Pancreas (tissue), 10 donors: Measurements from ENCODE around the gene CENPF. TPM values are rescaled to one million over a fixed set of nuclear protein-coding genes. Genes with fewer than 3 reads are reported as not detected.
"Not testable (repeated sequence)": the region's sequence is repeated elsewhere in the genome, so short reads cannot be mapped to it uniquely, and the experiment has no call there.

ENCODE experiments used
- ATAC-seq, 4 donors: fragments of 200-7000 bp; cut with Tn5 transposase; one replicate each; pipeline versions ENCODE4 v1.8.0 to v1.9.1; 2020; ENCODE audit warnings: mild to moderate bottlenecking in 4 of 4, moderate library complexity in 4 of 4
- DNase-seq, 6 donors: peaks; one replicate each; pipeline ENCODE4 v3.0.0-alpha.2; 2020
- FAIRE-seq: peaks from 2 replicates; lab custom pipeline; 2012; peaks lifted over from hg19 to GRCh38; lab: Jason Lieb, UNC
- H3K27ac ChIP-seq, 4 donors: fragments of 200-600 bp; sonication (generic); 1 replicate in 3 of 4; 2 replicates in 1 of 4; pipeline versions ENCODE4 v1.5.0 to v1.8.0; 2020
- H3K27me3 ChIP-seq, 4 donors: fragments of 200-600 bp; one replicate each; pipeline ENCODE4 v1.8.0; 2021
- H3K36me3 ChIP-seq, 3 donors: fragments of 200-600 bp; sonication (generic) in 1 of 3; one replicate each; pipeline versions ENCODE4 v1.5.0 to v1.8.0; 2020 to 2021
- H3K4me1 ChIP-seq, 3 donors: fragments of 200-600 bp; one replicate each; pipeline ENCODE4 v1.8.0; 2021
- H3K4me3 ChIP-seq, 4 donors: fragments of 200-600 bp; sonication (generic) in 2 of 4; one replicate each; pipeline versions ENCODE4 v1.5.0 to v1.8.0; 2020 to 2021
- H3K9me3 ChIP-seq, 4 donors: fragments of 200-600 bp; one replicate each; pipeline ENCODE4 v1.8.0; 2021
- CTCF ChIP-seq, 4 donors: fragments of 200-600 bp; sonication (generic) in 3 of 4; IDR thresholded peaks; one replicate each; pipeline versions ENCODE4 v1.5.0 to v1.8.0; 2021; ENCODE audit warnings: antibody characterized with exemption in 4 of 4
- WGBS, 2 donors: extraction: QIAGEN DNeasy Blood & Tissue Kit; methylation state at CpG; one replicate each; pipeline ENCODE4 v1.1.7; 2013; 5-methylcytosine and 5-hydroxymethylcytosine counted together
- intact Hi-C, 3 donors: fragments of 100-400 bp; cut with DNase I; formaldehyde crosslinking; loops; one replicate each; pipeline versions ENCODE4 v1.11.1 to v1.14.2; 2022
- polyA plus RNA-seq, 2 donors: library from polyadenylated mRNA; stranded (reverse); fragments of 200-250 nt; gene quantifications; one replicate each; pipeline ENCODE4 v1.2.3, GENCODE V29; 2013
- total RNA-seq, 6 donors: library from RNA; stranded (reverse); fragmentation: NEBNext Ultra II Directional in 4 of 6; extraction: Animal tissue kit (Norgen Biotek cat#: 25700) in 4 of 6; gene quantifications; one replicate each; pipeline versions ENCODE4 v1.2.1 to v1.2.4, GENCODE V29; 2021 to 2023
- donor health status: healthy with polysubstance abuse.
- donor health status: DM: no; HTN: no; CAD: no; lungs with moderate emphysema.
- donor health status: DM: no; HTN: no; CAD: no.
- donor health status: control.
- donor health status: control.
- donor health status: Bipolar disorder and iron deficiency.
- donor health status: DM: yes; HTN: yes; CAD: no.
- donor health status: DM: no; HTN: no; CAD: no.
- donor health status: DM: no; HTN: no; CAD: no.
- donor health status: DM: yes; HTN: yes; CAD: no.

CENPF gene
- total and polyA plus RNA-seq, 8 donors: 0.05 to 2.0 (median 0.30) TPM

- Histone ChIP-seq H3K36me3 (no peaks in the 10 kb centered on the region), H3K4me3 (no peak overlapping the region), H3K27me3 (no peaks in the 10 kb centered on the region), H3K27ac (no peak overlapping the region), H3K9me3 (no peaks in the 10 kb centered on the region), H3K4me1 (no peaks in the 10 kb centered on the region)
- 74 to 80% methylated on average over 5 of the region's 5 CpGs for WGBS, 2 donors
- ATAC-seq (no peak), DNase-seq (no peak), FAIRE-seq (no peak)
- no peak for TF ChIP-seq CTCF (IDR thresholded peaks at IDR 0.05)
- intact Hi-C loops: loop anchor here in 2 of 3 donors (5.0 kb wide), 2 partner anchors 245 to 255 kb away; no protein-coding TSS in a partner anchor
Observed at GRCh38 chr1:214587165-214587564, 15.8 kb upstream of the CENPF start.

- no peaks in the 10 kb centered on the region for H3K9me3 ChIP-seq
- H3K36me3 ChIP-seq: no peaks in the 10 kb centered on the region
- H3K27me3 ChIP-seq: no peaks in the 10 kb centered on the region
- TF ChIP-seq CTCF (IDR thresholded peaks at IDR 0.05): no peak
- H3K27ac ChIP-seq: no peak overlapping the region
- no peaks in the 10 kb centered on the region for H3K4me1 ChIP-seq
- DNase-seq (no peak), ATAC-seq (no peak), FAIRE-seq (no peak)
- H3K4me3 ChIP-seq: no peak overlapping the region
- 73 to 80% methylated on average over 4 of the region's 4 CpGs for WGBS, 2 donors
- intact Hi-C loops: loop anchor here in 2 of 3 donors (5.0 kb wide), 2 partner anchors 247 to 257 kb away; no protein-coding TSS in a partner anchor
Observed at GRCh38 chr1:214588963-214589597, 13.9 kb upstream of the CENPF start.

GRCh38 chr1:214590696-214591095 is 12.3 kb upstream of the CENPF start:
- FAIRE-seq (no peak), DNase-seq (no peak), ATAC-seq (no peak)
- TF ChIP-seq CTCF (IDR thresholded peaks at IDR 0.05): no peak
- Histone ChIP-seq H3K27me3 (no peaks in the 10 kb centered on the region), H3K9me3 (no peaks in the 10 kb centered on the region), H3K4me1 (no peaks in the 10 kb centered on the region), H3K36me3 (no peaks in the 10 kb centered on the region), H3K27ac (no peak overlapping the region), H3K4me3 (no peak overlapping the region)
- WGBS, 2 donors: 70 to 75% methylated on average over 5 of the region's 5 CpGs
- intact Hi-C loops: no loop called here

- intact Hi-C loops, H3K4me3 ChIP-seq, ATAC-seq, H3K27me3 ChIP-seq, H3K27ac ChIP-seq, FAIRE-seq, H3K9me3 ChIP-seq, DNase-seq, H3K4me1 ChIP-seq, H3K36me3 ChIP-seq: not testable (repeated sequence)
- WGBS, 2 donors: 75 to 81% methylated on average over 8 of the region's 8 CpGs
Observed at GRCh38 chr1:214591918-214592317, 11.1 kb upstream of the CENPF start.

GRCh38 chr1:214593158-214593557 is 9.8 kb upstream of the CENPF start:
- DNase-seq: no peak
- Histone ChIP-seq H3K27ac (no peak overlapping the region), H3K36me3 (no peaks in the 10 kb centered on the region), H3K4me1 (no peaks in the 10 kb centered on the region), H3K27me3 (no peaks in the 10 kb centered on the region), H3K9me3 (no peaks in the 10 kb centered on the region), H3K4me3 (no peak overlapping the region)
- no peak for TF ChIP-seq CTCF (IDR thresholded peaks at IDR 0.05)
- intact Hi-C loops: no loop called here
- ATAC-seq: no peak
- peak; percentile 39 for FAIRE-seq
